GM19240 (cell line): ENCODE measurements around the gene RO60.

Experiments
- DNase-seq: peaks from one replicate; pipeline ENCODE4 v3.0.0; 2011; ENCODE audit warnings: low spot score; ENCODE audit not compliant: insufficient read length

Gene RO60

GRCh38 chr1:193108471-193108870 lies 49.1 kb downstream of the RO60 start:
- no peak for DNase-seq
